GM23338 (cell line): ENCODE data around the gene S100A13. TPM values are rescaled to one million over a fixed set of nuclear protein-coding genes. Genes with fewer than 3 reads are reported as not detected.

Source experiments
- ATAC-seq: fragments of 200-7000 bp; cut with Tn5 transposase; 3 replicates; pipeline ENCODE4 v1.9.1; 2020
- DNase-seq: peaks from one replicate; pipeline ENCODE4 v3.0.0-alpha.2; 2015; ENCODE audit warnings: low spot score
- H2AFZ ChIP-seq: fragments of 200-600 bp; sonication (generic); 2 replicates; pipeline ENCODE4 v1.8.0; 2016; ENCODE audit warnings: antibody characterized with exemption, mild to moderate bottlenecking, moderate library complexity
- H3F3A ChIP-seq: fragments of 200-600 bp; sonication (generic); replicated peaks from 2 replicates; pipeline ENCODE4 v1.8.0; 2017; ENCODE audit warnings: antibody characterized with exemption, mixed run types, low read depth
- H3K27ac ChIP-seq: fragments of 200-600 bp; sonication (generic); 2 replicates; pipeline ENCODE4 v1.6.1; 2016; ENCODE audit warnings: low read depth
- H3K27me3 ChIP-seq: fragments of 200-600 bp; sonication (generic); 2 replicates; pipeline ENCODE4 v1.8.0; 2016; ENCODE audit warnings: mild to moderate bottlenecking, mixed run types, moderate library complexity; ENCODE audit not compliant: insufficient read depth
- H3K36me3 ChIP-seq: fragments of 200-600 bp; sonication (generic); 2 replicates; pipeline ENCODE4 v1.8.0; 2016; ENCODE audit warnings: mild to moderate bottlenecking; ENCODE audit not compliant: insufficient read depth
- H3K4me1 ChIP-seq: fragments of 200-600 bp; sonication (generic); 2 replicates; pipeline ENCODE4 v1.8.0; 2016; ENCODE audit warnings: mild to moderate bottlenecking, moderate library complexity; ENCODE audit not compliant: insufficient read depth
- H3K4me2 ChIP-seq: fragments of 200-600 bp; sonication (generic); 2 replicates; pipeline ENCODE4 v1.7.1; 2017; ENCODE audit warnings: mixed run types
- H3K4me3 ChIP-seq: fragments of 200-600 bp; sonication (generic); 2 replicates; pipeline ENCODE4 v1.6.1; 2016; ENCODE audit warnings: mixed run types
- H3K79me2 ChIP-seq: fragments of 200-600 bp; sonication (generic); replicated peaks from 2 replicates; pipeline ENCODE4 v1.8.0; 2017; ENCODE audit warnings: mild to moderate bottlenecking; ENCODE audit not compliant: insufficient read depth
- H3K9me2 ChIP-seq: fragments of 200-600 bp; sonication (generic); 2 replicates; pipeline ENCODE4 v1.8.0; 2017; ENCODE audit not compliant: insufficient read depth
- H4K20me1 ChIP-seq: fragments of 200-600 bp; sonication (generic); replicated peaks from 2 replicates; pipeline ENCODE4 v1.8.0; 2017; ENCODE audit warnings: mild to moderate bottlenecking; ENCODE audit not compliant: insufficient read depth
- H3K27ac Mint-ChIP-seq: 2 replicates; pipeline ENCODE4 v1.8.0; 2020; ENCODE audit warnings: inconsistent platforms, mild to moderate bottlenecking, moderate library complexity, mixed read lengths
- H3K27me3 Mint-ChIP-seq: 3 replicates; pipeline ENCODE4 v1.8.0; 2022; ENCODE audit warnings: low read depth, mild to moderate bottlenecking, moderate library complexity, mixed read lengths, inconsistent platforms; ENCODE audit not compliant: insufficient read depth, poor library complexity
- H3K36me3 Mint-ChIP-seq: 3 replicates; pipeline ENCODE4 v1.8.0; 2021; ENCODE audit warnings: low read depth, mild to moderate bottlenecking, inconsistent platforms, moderate library complexity, mixed read lengths
- H3K4me1 Mint-ChIP-seq: 3 replicates; pipeline ENCODE4 v1.8.0; 2020; ENCODE audit warnings: mild to moderate bottlenecking, inconsistent platforms, mixed read lengths
- H3K4me3 Mint-ChIP-seq: 3 replicates; pipeline ENCODE4 v1.8.0; 2021; ENCODE audit warnings: moderate library complexity, mild to moderate bottlenecking, inconsistent platforms, mixed read lengths
- H3K9me3 Mint-ChIP-seq: 3 replicates; pipeline ENCODE4 v1.8.0; 2020; ENCODE audit warnings: moderate library complexity, mild to moderate bottlenecking, inconsistent platforms, mixed read lengths
- CREB1 ChIP-seq: fragments of 250-450 bp; sonication (Bioruptor Pico); IDR thresholded peaks from 2 replicates; pipeline ENCODE4 v1.5.0; 2020; ENCODE audit warnings: low read depth, mild to moderate bottlenecking, moderate library complexity
- CTCF ChIP-seq, 2 experiments: fragments of 200-600 bp in 1 of 2; sonication (generic) in 1 of 2; conservative IDR thresholded peaks; 2 replicates each; pipeline versions ENCODE4 v1.5.1 to v1.6.1; 2016 to 2017; ENCODE audit warnings: antibody characterized with exemption in 2 of 2, low read depth in 2 of 2, mild to moderate bottlenecking in 2 of 2, moderate library complexity in 1 of 2
- ETS1 ChIP-seq: IDR thresholded peaks from 2 replicates; pipeline ENCODE4 v1.6.1; 2016; ENCODE audit warnings: antibody characterized with exemption
- EZH2 ChIP-seq: fragments of 200-600 bp; sonication (generic); IDR thresholded peaks from one replicate; pipeline ENCODE4 v1.8.0; 2017; ENCODE audit warnings: antibody characterized with exemption, mild to moderate bottlenecking, low read depth; ENCODE audit not compliant: unreplicated experiment
- EZH2phosphoT487 ChIP-seq: fragments of 200-600 bp; sonication (generic); IDR thresholded peaks from one replicate; pipeline ENCODE4 v1.8.1; 2018; ENCODE audit warnings: antibody characterized with exemption; ENCODE audit not compliant: unreplicated experiment
- JUNB ChIP-seq: IDR thresholded peaks from one replicate; pipeline ENCODE4 v1.6.1; 2016; ENCODE audit warnings: antibody characterized with exemption; ENCODE audit not compliant: unreplicated experiment
- NANOG ChIP-seq: IDR thresholded peaks from 2 replicates; pipeline ENCODE4 v1.6.1; 2016; ENCODE audit warnings: antibody characterized with exemption, borderline replicate concordance
- POLR2AphosphoS5 ChIP-seq: IDR thresholded peaks from 2 replicates; pipeline ENCODE4 v1.6.1; 2016; ENCODE audit warnings: antibody characterized with exemption, low read depth
- REST ChIP-seq: IDR thresholded peaks from one replicate; pipeline ENCODE4 v1.6.1; 2018; ENCODE audit warnings: antibody characterized with exemption; ENCODE audit not compliant: unreplicated experiment
- STAT1 ChIP-seq: IDR thresholded peaks from one replicate; pipeline ENCODE4 v1.6.1; 2016; ENCODE audit warnings: antibody characterized with exemption; ENCODE audit not compliant: unreplicated experiment
- ZNF114 ChIP-seq: fragments of 250-450 bp; sonication (Bioruptor Pico); IDR thresholded peaks from 2 replicates; pipeline ENCODE4 v1.5.0; 2020; ENCODE audit warnings: mild to moderate bottlenecking, moderate library complexity
- ZNF462 ChIP-seq: fragments of 250-450 bp; sonication (Bioruptor Pico); IDR thresholded peaks from 2 replicates; pipeline ENCODE4 v1.5.0; 2020; ENCODE audit warnings: mild to moderate bottlenecking, moderate library complexity
- polyA plus RNA-seq: library from polyadenylated mRNA; unstranded; fragments of >200 nt; fragmentation: Nextera tagmentation; extraction: Ambion mirVana; gene quantifications from 2 replicates; pipeline ENCODE4 v1.2.1, GENCODE V29; 2016
- total RNA-seq: library from RNA; depleted of rRNA; stranded (reverse); fragments of >200 nt; shearing (Covaris generic); gene quantifications from 2 replicates; pipeline ENCODE4 v1.2.3, GENCODE V29; 2014

Gene S100A13
- total and polyA plus RNA-seq, 2 experiments from 2014 or later: 32.7 to 165 TPM

- H3K4me1 ChIP-seq: peaks cover 18% of the 10 kb centered on the region
- H4K20me1 ChIP-seq: no peaks in the 10 kb centered on the region
- H3K4me1 Mint-ChIP-seq: peaks cover 34% of the 10 kb centered on the region
- no peak overlapping the region for H3K4me3 ChIP-seq
- no peak overlapping the region for H3K4me2 ChIP-seq
- no peaks in the 10 kb centered on the region for H3K79me2 ChIP-seq
- H3K9me3 Mint-ChIP-seq: peaks cover 10% of the 10 kb centered on the region; the same call in 2 of the 3 replicates
- ATAC-seq (no peak), DNase-seq (no peak)
- no peaks in the 10 kb centered on the region for H3K27me3 ChIP-seq
- H3F3A ChIP-seq: peaks cover 6% of the 10 kb centered on the region; the same call in 1 of the 2 replicates
- TF ChIP-seq CTCF (conservative IDR thresholded peaks at IDR 0.05; ENCODE audit: low read depth in 2 of 2): no peak
- no peak for TF ChIP-seq NANOG
- TF ChIP-seq STAT1: no peak
- TF ChIP-seq ETS1: no peak
- no peak for TF ChIP-seq ZNF114 (CRISPR knock-in tag)
- TF ChIP-seq CREB1 (CRISPR knock-in tag): no peak
- TF ChIP-seq REST: no peak
- TF ChIP-seq POLR2AphosphoS5: no peak
- no peak for TF ChIP-seq EZH2phosphoT487
- TF ChIP-seq ZNF462 (CRISPR knock-in tag): no peak
- TF ChIP-seq JUNB: no peak
- no peak for TF ChIP-seq EZH2
- no peak overlapping the region for H3K27ac ChIP-seq
- H3K36me3 ChIP-seq: no peaks in the 10 kb centered on the region
- H2AFZ ChIP-seq: no peak overlapping the region
- H3K9me2 ChIP-seq: no peaks in the 10 kb centered on the region
- H3K27ac Mint-ChIP-seq: no peak overlapping the region
- peaks cover 14% of the 10 kb centered on the region for H3K27me3 Mint-ChIP-seq
- no peak overlapping the region for H3K4me3 Mint-ChIP-seq
- H3K36me3 Mint-ChIP-seq: no peaks in the 10 kb centered on the region; the same call in 2 of the 3 replicates
Observed at GRCh38 chr1:153569465-153569864, 57.8 kb downstream of the S100A13 start.
